Ishikawa (cell line): ENCODE results near the gene VAMP3.

Source experiments
- CEBPB ChIP-seq: IDR thresholded peaks from 2 replicates; pipeline ENCODE4 v1.6.1; 2012
- CREB1 ChIP-seq: IDR thresholded peaks from 2 replicates; pipeline ENCODE4 v1.6.1; 2012; ENCODE audit warnings: low read depth
- EGR1 ChIP-seq: IDR thresholded peaks from 2 replicates; pipeline ENCODE4 v1.6.1; 2012
- EP300 ChIP-seq: IDR thresholded peaks from 2 replicates; pipeline ENCODE4 v1.6.1; 2012; ENCODE audit warnings: borderline replicate concordance
- FOXM1 ChIP-seq: IDR thresholded peaks from 2 replicates; pipeline ENCODE4 v1.6.1; 2012; ENCODE audit warnings: low read depth, borderline replicate concordance
- NFIC ChIP-seq: IDR thresholded peaks from 2 replicates; pipeline ENCODE4 v1.6.1; 2012
- RAD21 ChIP-seq: IDR thresholded peaks from 2 replicates; pipeline ENCODE4 v1.6.1; 2012; ENCODE audit warnings: low read depth
- REST ChIP-seq: IDR thresholded peaks from 2 replicates; pipeline ENCODE4 v1.6.1; 2012; ENCODE audit warnings: low read depth, mild to moderate bottlenecking
- TAF1 ChIP-seq: IDR thresholded peaks from 2 replicates; pipeline ENCODE4 v1.6.1; 2012; ENCODE audit warnings: low read depth, mild to moderate bottlenecking
- TCF12 ChIP-seq: IDR thresholded peaks from 2 replicates; pipeline ENCODE4 v1.6.1; 2012; ENCODE audit warnings: low read depth
- TEAD4 ChIP-seq: IDR thresholded peaks from 2 replicates; pipeline ENCODE4 v1.6.1; 2012
- YY1 ChIP-seq: IDR thresholded peaks from 2 replicates; pipeline ENCODE4 v1.6.1; 2012; ENCODE audit warnings: low read depth
- ZBTB7A ChIP-seq: IDR thresholded peaks from 2 replicates; pipeline ENCODE4 v1.6.1; 2012; ENCODE audit warnings: low read depth
- TF ChIP-seq, protein P1 (sequence below): IDR thresholded peaks from 2 replicates; pipeline ENCODE4 v1.6.1; 2012
- TF ChIP-seq, protein P2 (sequence below): IDR thresholded peaks from 2 replicates; pipeline ENCODE4 v1.6.1; 2012

The VAMP3 gene

DNA sequence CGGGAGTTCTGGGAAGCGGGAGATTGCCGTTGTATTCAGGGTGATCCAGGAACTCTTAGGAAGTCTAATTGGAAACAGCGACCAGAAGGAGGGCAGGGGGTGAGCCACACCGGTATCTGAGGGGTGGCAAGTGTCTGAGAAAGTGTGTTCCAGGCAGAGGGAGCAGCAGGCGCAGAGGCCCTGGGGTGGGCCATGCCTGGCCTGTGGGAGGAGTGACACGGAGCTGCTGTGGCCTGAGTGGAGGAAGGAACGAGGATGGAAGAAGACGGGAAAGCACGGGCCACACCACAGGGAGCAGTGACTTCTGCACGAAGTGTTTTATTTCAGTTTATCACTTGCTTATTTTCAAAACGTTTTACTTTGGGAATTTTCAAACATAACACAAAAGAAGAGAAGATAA is 24.3 kb downstream of the VAMP3 start:
- TF ChIP-seq EP300, result no peak

DNA sequence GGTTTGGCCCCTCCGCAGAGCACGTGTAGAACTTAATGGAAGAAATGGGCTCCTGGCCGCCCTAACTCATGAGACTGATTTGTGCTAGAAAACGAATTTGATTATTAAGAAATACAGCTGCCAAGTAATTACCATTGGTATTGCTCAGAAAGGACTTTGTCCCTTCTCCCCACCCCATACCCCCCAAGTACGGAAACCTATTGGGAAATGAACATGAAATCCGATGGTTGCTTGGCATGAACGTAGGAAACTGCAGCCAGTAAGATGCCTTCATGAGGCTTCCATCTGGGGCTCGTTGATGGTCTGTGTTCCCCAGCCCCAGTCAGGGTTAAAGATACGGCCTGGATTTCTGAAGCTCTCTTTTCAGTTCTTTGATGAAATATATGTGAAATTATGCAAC is 34.4 kb downstream of the VAMP3 start:
- TF ChIP-seq, protein P1, sequence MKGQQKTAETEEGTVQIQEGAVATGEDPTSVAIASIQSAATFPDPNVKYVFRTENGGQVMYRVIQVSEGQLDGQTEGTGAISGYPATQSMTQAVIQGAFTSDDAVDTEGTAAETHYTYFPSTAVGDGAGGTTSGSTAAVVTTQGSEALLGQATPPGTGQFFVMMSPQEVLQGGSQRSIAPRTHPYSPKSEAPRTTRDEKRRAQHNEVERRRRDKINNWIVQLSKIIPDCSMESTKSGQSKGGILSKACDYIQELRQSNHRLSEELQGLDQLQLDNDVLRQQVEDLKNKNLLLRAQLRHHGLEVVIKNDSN, result no peak
- no peak for TF ChIP-seq ZBTB7A
- TF ChIP-seq RAD21, result no peak
- no peak for TF ChIP-seq CEBPB

- no peak for TF ChIP-seq TCF12
- TF ChIP-seq RAD21, result peak; percentile 62
Measured at GRCh38 chr1:7808253-7808844, 37.3 kb downstream of the VAMP3 start.

DNA sequence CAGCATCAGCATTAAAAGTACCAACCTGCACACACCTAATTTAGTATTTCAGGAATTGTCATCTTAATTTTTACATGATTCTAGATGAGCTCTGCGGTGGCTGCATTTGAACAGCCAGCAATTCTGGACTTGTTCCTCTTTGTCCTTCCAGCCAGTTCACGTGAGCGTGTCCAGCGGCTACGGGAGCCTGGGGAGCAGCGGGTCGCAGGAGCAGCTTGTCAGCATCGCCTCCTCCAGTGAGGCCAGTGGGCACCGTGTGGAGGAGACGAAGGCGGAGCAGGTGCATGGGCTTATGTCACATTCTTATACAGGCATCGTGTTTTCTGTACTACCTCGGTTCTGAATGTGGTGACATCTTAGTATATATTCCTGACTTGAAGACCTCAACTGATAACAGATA is 38.6 kb downstream of the VAMP3 start:
- TF ChIP-seq NFIC, result no peak
- no peak for TF ChIP-seq TCF12
- TF ChIP-seq, protein P2, sequence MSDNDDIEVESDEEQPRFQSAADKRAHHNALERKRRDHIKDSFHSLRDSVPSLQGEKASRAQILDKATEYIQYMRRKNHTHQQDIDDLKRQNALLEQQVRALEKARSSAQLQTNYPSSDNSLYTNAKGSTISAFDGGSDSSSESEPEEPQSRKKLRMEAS, result no peak
- TF ChIP-seq CREB1, result no peak
- TF ChIP-seq TAF1, result no peak
- TF ChIP-seq YY1, result no peak

GRCh38 chr1:7810395-7810794 is 39.3 kb downstream of the VAMP3 start:
- no peak for TF ChIP-seq TEAD4
- no peak for TF ChIP-seq EP300
- TF ChIP-seq, protein P2, result no peak
- TF ChIP-seq, protein P1, result no peak
- TF ChIP-seq REST, result no peak
- TF ChIP-seq YY1, result no peak
- no peak for TF ChIP-seq TCF12
- TF ChIP-seq FOXM1, result no peak
- TF ChIP-seq EGR1, result no peak
- TF ChIP-seq RAD21, result no peak

GRCh38 chr1:7811476-7811875 is 40.4 kb downstream of the VAMP3 start:
- TF ChIP-seq, protein P1, result no peak
- TF ChIP-seq CEBPB (no peak), TEAD4 (no peak), EP300 (no peak)

- TF ChIP-seq, protein P2, result no peak
- TF ChIP-seq TCF12 (no peak), NFIC (no peak), YY1 (no peak), FOXM1 (no peak), RAD21 (no peak)
- TF ChIP-seq, protein P1, result no peak
Measured at GRCh38 chr1:7813677-7814373, 42.7 kb downstream of the VAMP3 start.

GRCh38 chr1:7821282-7821681 is 50.2 kb downstream of the VAMP3 start:
- TF ChIP-seq CREB1, result no peak
- TF ChIP-seq, protein P1, result no peak
- TF ChIP-seq ZBTB7A, result no peak
- TF ChIP-seq REST, result no peak
- no peak for TF ChIP-seq NFIC
- TF ChIP-seq TEAD4, result no peak
- no peak for TF ChIP-seq TCF12
- TF ChIP-seq, protein P2, result no peak
- no peak for TF ChIP-seq EP300
- no peak for TF ChIP-seq CEBPB
- no peak for TF ChIP-seq TAF1
- no peak for TF ChIP-seq RAD21
- TF ChIP-seq YY1, result no peak
- TF ChIP-seq FOXM1, result no peak
- TF ChIP-seq EGR1, result no peak
